ENCODE data around the gene RPH3AL. TPM values are rescaled to one million over a fixed set of nuclear protein-coding genes. Genes with fewer than 3 reads are reported as not detected.
"Not testable (repeated sequence)": the region's sequence is repeated elsewhere in the genome, so short reads cannot be mapped to it uniquely, and the experiment has no call there.

RPH3AL gene
- total RNA-seq, 4 donors from 2014 or later, result 6.3 to 14.4 (median 10.8) TPM

DNA sequence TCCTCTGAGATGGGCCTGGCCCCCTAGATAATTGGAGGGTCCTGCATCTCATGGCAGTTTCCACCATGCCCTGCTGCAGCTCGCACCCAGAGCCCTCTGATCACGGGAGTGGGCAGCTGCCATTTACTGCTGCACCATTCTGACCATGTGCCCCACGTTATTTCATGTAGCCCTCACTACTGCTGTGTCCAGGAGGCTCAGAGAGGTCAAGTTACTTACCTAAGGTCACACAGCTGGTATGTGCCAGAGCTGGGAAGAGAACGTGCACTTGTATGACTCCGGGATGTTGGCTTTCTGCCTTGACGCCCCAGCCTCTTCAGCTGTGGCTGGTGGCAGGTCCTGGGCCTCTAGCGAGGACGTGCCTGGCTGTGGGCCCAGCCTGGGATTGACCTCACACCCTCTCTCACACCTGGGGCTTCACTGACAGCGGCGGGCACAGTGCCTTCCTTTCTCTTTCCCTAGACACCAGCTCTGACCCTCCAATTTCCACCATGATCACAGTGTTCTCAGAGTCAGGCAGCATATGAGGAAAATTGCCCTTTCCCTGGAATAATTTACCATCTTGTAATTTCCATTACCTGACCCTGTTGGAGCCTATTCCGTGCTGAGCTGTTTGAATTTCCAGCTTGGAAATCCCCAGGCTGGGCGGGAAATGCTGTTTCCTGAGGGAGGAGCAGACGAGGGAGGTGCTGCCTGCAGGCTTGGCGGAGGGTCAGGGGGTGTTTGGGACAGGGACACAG is 152.6 kb downstream of the RPH3AL start:
- peak in 1 of 2 donors; percentile 19 for DNase-seq
- no peak overlapping the region for H3K4me3 ChIP-seq
- TF ChIP-seq CTCF (IDR thresholded peaks at IDR 0.05 in 4 of 5, conservative IDR thresholded peaks at IDR 0.05 in 1 of 5), result no peak
- no peak for TF ChIP-seq POLR2A (IDR thresholded peaks at IDR 0.05)
- peaks cover 10 to 36% (median 13%) of the 10 kb centered on the region in 3 donors for H3K27me3 ChIP-seq
- no peaks in the 10 kb centered on the region for H3K36me3 ChIP-seq
- in situ Hi-C loops (cut with MboI; ENCODE audit: low sequenced_read_pairs in 4 of 4), result no loop called here
- intact Hi-C loops (cut with DNase I; ENCODE audit: low total_unique reads), result no loop called here
- H3K9me3 ChIP-seq, result no peaks in the 10 kb centered on the region
- H3K4me1 ChIP-seq, result no peaks in the 10 kb centered on the region
- peak; percentile 61 to 65 for ATAC-seq
- peak overlapping the region in 3 of 4 donors; percentile 30 to 63 (median 62) for H3K27ac ChIP-seq

DNA sequence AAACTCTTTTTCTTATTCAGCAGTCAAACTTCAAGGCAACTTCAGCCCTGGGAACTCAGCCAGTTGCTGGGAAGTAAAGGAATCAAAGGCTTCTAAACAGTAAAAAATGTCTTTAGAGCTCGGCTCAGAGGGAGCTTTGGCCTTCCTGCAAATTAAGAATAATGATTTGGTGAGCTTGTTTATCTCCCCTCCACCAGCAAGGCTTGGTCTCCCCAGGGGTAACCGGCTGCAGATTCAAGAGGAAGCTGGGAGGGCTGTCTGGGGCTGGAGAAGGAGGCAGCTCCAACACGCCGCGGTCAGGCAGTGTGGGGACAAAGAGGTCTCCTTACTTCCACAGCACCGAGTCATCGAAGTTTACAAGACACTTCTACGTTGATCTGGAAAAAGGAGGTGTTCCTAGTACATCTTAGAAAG is 153.4 kb downstream of the RPH3AL start:
- H3K9me3 ChIP-seq, result no peaks in the 10 kb centered on the region
- TF ChIP-seq CTCF (IDR thresholded peaks at IDR 0.05 in 4 of 5, conservative IDR thresholded peaks at IDR 0.05 in 1 of 5) (no peak), POLR2A (IDR thresholded peaks at IDR 0.05) (no peak)
- H3K36me3 ChIP-seq, result no peaks in the 10 kb centered on the region
- no peaks in the 10 kb centered on the region for H3K4me1 ChIP-seq
- peak overlapping the region in 3 of 4 donors; percentile 21 to 63 (median 62) for H3K27ac ChIP-seq
- intact Hi-C loops (cut with DNase I; ENCODE audit: low total_unique reads), result no loop called here
- no peak for DNase-seq
- ATAC-seq, result no peak
- H3K27me3 ChIP-seq, result peaks cover 10 to 36% (median 16%) of the 10 kb centered on the region in 3 donors
- in situ Hi-C loops (cut with MboI; ENCODE audit: low sequenced_read_pairs in 4 of 4), result no loop called here
- H3K4me3 ChIP-seq, result no peak overlapping the region

DNA sequence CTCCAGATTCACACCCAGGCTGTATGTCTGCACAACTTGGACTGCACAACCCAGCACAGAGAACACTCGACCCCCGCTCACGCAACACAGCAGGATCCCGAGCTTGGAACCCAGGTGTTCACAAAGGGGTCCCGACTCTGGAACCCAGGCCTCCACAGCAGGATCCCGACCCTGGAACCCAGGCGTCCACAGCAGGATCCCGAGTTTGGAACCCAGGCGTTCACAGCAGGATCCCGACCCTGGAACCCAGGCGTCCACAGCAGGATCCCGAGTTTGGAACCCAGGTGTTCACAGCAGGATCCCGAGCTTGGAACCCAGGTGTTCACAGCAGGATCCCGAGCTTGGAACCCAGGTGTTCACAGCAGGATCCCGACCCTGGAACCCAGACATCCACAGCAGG is 154.4 kb downstream of the RPH3AL start:
- H3K36me3 ChIP-seq; H3K27ac ChIP-seq; in situ Hi-C loops (cut with MboI; ENCODE audit: low sequenced_read_pairs in 4 of 4); H3K4me3 ChIP-seq; DNase-seq; ATAC-seq; intact Hi-C loops (cut with DNase I; ENCODE audit: low total_unique reads); H3K4me1 ChIP-seq; H3K9me3 ChIP-seq: not testable (repeated sequence)
- H3K27me3 ChIP-seq, result peaks cover 10 to 36% (median 16%) of the 10 kb centered on the region in 3 donors

DNA sequence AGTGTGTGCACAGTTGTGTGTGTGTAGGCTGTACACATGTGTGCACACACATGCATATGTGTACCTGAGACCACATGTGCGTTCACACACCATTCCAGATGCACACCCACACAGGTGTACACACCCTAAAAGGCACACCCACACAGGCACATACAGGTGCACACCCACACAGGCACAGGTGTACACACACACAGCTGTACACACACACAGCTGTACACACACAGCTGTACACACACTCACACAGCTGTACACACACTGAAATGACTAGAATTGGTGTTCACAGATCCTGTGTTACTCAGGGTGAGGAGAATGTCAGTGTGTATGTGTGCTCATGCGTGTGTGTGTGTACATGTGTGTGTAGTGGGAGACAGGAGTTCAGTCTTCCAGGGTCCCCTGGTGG is 155.3 kb downstream of the RPH3AL start:
- no peak for TF ChIP-seq POLR2A (IDR thresholded peaks at IDR 0.05)
- no peak for TF ChIP-seq CTCF (IDR thresholded peaks at IDR 0.05 in 4 of 5, conservative IDR thresholded peaks at IDR 0.05 in 1 of 5)
- no peak overlapping the region for H3K27ac ChIP-seq
- H3K9me3 ChIP-seq, result no peaks in the 10 kb centered on the region
- H3K36me3 ChIP-seq, result no peaks in the 10 kb centered on the region
- H3K4me1 ChIP-seq, result no peaks in the 10 kb centered on the region
- no peak overlapping the region for H3K4me3 ChIP-seq
- H3K27me3 ChIP-seq, result peaks cover 10 to 36% (median 16%) of the 10 kb centered on the region in 3 donors
- DNase-seq, result no peak
- intact Hi-C loops (cut with DNase I; ENCODE audit: low total_unique reads) (no loop called here), in situ Hi-C loops (cut with MboI; ENCODE audit: low sequenced_read_pairs in 4 of 4) (no loop called here)
- no peak for ATAC-seq

GRCh38 chr17:194828-195602 is 157.6 kb downstream of the RPH3AL start:
- TF ChIP-seq CTCF (IDR thresholded peaks at IDR 0.05 in 4 of 5, conservative IDR thresholded peaks at IDR 0.05 in 1 of 5), result no peak
- TF ChIP-seq POLR2A (IDR thresholded peaks at IDR 0.05), result no peak
- in situ Hi-C loops (cut with MboI; ENCODE audit: low sequenced_read_pairs in 4 of 4) (no loop called here), intact Hi-C loops (cut with DNase I; ENCODE audit: low total_unique reads) (no loop called here)
- no peak overlapping the region for H3K4me3 ChIP-seq
- no peaks in the 10 kb centered on the region for H3K4me1 ChIP-seq
- no peak overlapping the region for H3K27ac ChIP-seq
- H3K27me3 ChIP-seq, result peaks cover 10 to 31% (median 14%) of the 10 kb centered on the region in 3 donors
- ATAC-seq (no peak), DNase-seq (no peak)
- H3K36me3 ChIP-seq, result no peaks in the 10 kb centered on the region
- no peaks in the 10 kb centered on the region for H3K9me3 ChIP-seq

Data from gastrocnemius medialis (tissue), 4 donors.